ENCODE results near the gene XPO6. TPM values are rescaled to one million over a fixed set of nuclear protein-coding genes. Genes with fewer than 3 reads are reported as not detected.

Gene XPO6
- polyA plus RNA-seq, 1 donor (not counting 4 experiments of a cell fraction or from before 2014, with no cell fraction given) = 127 TPM

DNA sequence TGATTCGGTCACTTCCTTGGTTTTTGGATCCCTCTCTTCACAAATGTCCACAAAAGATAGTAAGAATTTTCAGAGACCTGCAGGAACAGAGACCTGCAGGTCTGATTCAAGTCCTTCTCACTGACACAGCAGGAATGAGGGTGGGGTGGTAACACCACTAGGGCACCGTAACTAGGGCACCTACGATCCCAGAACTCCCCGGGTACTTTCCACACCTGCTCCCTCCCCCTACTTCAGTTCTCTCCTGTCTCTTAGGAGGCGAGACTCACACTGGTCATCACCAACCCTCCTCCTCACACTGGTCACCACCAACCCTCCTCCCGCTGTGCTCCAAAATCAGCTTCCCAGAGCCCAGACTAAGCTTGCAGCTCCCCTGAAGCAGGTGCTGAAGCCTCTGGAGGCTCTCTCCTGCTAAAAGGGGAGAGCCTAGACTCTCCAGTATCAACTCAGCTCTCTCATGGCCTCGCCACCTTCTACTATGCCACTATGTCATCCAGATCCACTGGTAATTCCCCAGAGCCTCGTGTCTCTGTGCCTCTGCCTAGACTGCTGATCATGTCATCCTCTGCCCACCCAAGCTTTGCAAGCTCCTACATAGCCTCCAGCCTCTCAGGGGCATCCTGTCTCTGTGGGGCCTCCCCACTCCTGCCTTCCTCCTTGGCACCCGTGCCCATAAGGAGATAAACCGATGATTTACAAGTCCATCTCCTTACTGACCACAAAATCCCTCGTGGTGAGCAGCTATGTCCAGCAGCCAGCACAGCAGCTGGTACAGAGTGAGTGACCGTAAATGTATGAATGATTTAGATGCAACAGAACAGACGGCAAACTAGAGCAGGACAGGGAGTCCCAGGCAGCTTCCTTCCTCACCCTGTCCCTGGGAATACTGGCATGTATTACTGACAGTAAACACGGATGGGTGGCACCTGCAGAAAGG lies 84.8 kb downstream of the XPO6 start:
- H3K27me3 ChIP-seq (ENCODE audit: control insufficient read depth, extremely low read depth, insufficient read depth, low read length) = no peaks in the 10 kb centered on the region
- H3K27ac ChIP-seq (ENCODE audit: control insufficient read depth, insufficient read depth, low read length) = no peak overlapping the region
- FAIRE-seq (no peak), DNase-seq (ENCODE audit: low read depth, low spot score) (no peak)
- H4K20me1 ChIP-seq (ENCODE audit: control insufficient read depth, extremely low read depth, insufficient read depth, low read length) = peaks cover 6% of the 10 kb centered on the region
- H3K79me2 ChIP-seq (ENCODE audit: control insufficient read depth, insufficient read depth, low read length) = peaks cover 5% of the 10 kb centered on the region
- dilution Hi-C loops (cut with MboI; ENCODE audit: extremely low pct_ligation_motif_present, low sequenced_read_pairs) = no loop called here
- H3K36me3 ChIP-seq (ENCODE audit: control insufficient read depth in 2 of 2, extremely low read depth in 1 of 2, insufficient read depth in 2 of 2, low read length in 2 of 2) = peaks cover 46 to 62% of the 10 kb centered on the region in 2 experiments
- no peaks in the 10 kb centered on the region for H3K9me1 ChIP-seq (ENCODE audit: control insufficient read depth, extremely low read depth, insufficient read depth, low read length)
- H2AFZ ChIP-seq (ENCODE audit: control insufficient read depth, low read length) = no peak overlapping the region
- no peak overlapping the region for H3K9ac ChIP-seq (ENCODE audit: control insufficient read depth, extremely low read depth, insufficient read depth, low read length)
- H3K4me2 ChIP-seq (ENCODE audit: control insufficient read depth, extremely low read depth, insufficient read depth, low read depth, low read length) = no peak overlapping the region
- TF ChIP-seq, protein P1, sequence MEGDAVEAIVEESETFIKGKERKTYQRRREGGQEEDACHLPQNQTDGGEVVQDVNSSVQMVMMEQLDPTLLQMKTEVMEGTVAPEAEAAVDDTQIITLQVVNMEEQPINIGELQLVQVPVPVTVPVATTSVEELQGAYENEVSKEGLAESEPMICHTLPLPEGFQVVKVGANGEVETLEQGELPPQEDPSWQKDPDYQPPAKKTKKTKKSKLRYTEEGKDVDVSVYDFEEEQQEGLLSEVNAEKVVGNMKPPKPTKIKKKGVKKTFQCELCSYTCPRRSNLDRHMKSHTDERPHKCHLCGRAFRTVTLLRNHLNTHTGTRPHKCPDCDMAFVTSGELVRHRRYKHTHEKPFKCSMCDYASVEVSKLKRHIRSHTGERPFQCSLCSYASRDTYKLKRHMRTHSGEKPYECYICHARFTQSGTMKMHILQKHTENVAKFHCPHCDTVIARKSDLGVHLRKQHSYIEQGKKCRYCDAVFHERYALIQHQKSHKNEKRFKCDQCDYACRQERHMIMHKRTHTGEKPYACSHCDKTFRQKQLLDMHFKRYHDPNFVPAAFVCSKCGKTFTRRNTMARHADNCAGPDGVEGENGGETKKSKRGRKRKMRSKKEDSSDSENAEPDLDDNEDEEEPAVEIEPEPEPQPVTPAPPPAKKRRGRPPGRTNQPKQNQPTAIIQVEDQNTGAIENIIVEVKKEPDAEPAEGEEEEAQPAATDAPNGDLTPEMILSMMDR (optimal IDR thresholded peaks at IDR 0.05 in 1 of 3, IDR thresholded peaks at IDR 0.05 in 1 of 3, conservative IDR thresholded peaks at IDR 0.05 in 1 of 3; ENCODE audit: extremely low read depth in 1 of 3, insufficient read depth in 2 of 3, low read length in 3 of 3) = no peak
- no peak for TF ChIP-seq EZH2 (IDR thresholded peaks at IDR 0.05; ENCODE audit: low read length)
- H3K4me1 ChIP-seq (ENCODE audit: control insufficient read depth, extremely low read depth, insufficient read depth, low read length) = no peaks in the 10 kb centered on the region
- no peaks in the 10 kb centered on the region for H3K9me3 ChIP-seq (ENCODE audit: control insufficient read depth, low read depth, low read length)
- no peak overlapping the region for H3K4me3 ChIP-seq (ENCODE audit: control insufficient read depth in 2 of 3, extremely low read depth in 1 of 3, insufficient read depth in 2 of 3, low read depth in 1 of 3, low read length in 3 of 3)

DNA sequence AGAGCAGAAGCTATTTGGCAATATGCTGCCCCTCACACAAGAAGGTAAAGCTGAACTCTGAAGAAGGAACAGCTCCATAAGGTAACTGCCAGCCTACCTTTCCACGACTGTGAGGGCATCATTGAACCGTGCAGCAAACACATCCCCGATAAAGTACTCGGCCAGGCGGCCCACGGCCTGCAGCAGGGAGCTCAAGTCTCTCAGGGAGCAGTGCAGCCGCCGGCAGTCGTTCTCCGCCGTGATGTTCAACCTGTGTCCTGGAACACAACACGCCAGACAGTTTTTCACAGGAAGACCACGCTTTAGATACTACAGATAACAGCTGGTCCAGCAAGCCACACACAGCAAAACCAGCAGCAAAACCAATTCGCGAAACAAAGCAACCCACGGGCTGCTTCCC lies 86.2 kb downstream of the XPO6 start:
- Histone ChIP-seq H3K9me1 (ENCODE audit: control insufficient read depth, extremely low read depth, insufficient read depth, low read length) (no peaks in the 10 kb centered on the region), H3K79me2 (ENCODE audit: control insufficient read depth, insufficient read depth, low read length) (peaks cover 5% of the 10 kb centered on the region), H3K36me3 (ENCODE audit: control insufficient read depth in 2 of 2, extremely low read depth in 1 of 2, insufficient read depth in 2 of 2, low read length in 2 of 2) (peaks cover 47 to 58% of the 10 kb centered on the region in 2 experiments), H3K9me3 (ENCODE audit: control insufficient read depth, low read depth, low read length) (no peaks in the 10 kb centered on the region), H3K27ac (ENCODE audit: control insufficient read depth, insufficient read depth, low read length) (no peak overlapping the region), H3K4me2 (ENCODE audit: control insufficient read depth, extremely low read depth, insufficient read depth, low read depth, low read length) (no peak overlapping the region), H2AFZ (ENCODE audit: control insufficient read depth, low read length) (no peak overlapping the region), H3K27me3 (ENCODE audit: control insufficient read depth, extremely low read depth, insufficient read depth, low read length) (no peaks in the 10 kb centered on the region), H3K4me3 (ENCODE audit: control insufficient read depth in 2 of 3, extremely low read depth in 1 of 3, insufficient read depth in 2 of 3, low read depth in 1 of 3, low read length in 3 of 3) (no peak overlapping the region), H3K4me1 (ENCODE audit: control insufficient read depth, extremely low read depth, insufficient read depth, low read length) (no peaks in the 10 kb centered on the region), H4K20me1 (ENCODE audit: control insufficient read depth, extremely low read depth, insufficient read depth, low read length) (peaks cover 6% of the 10 kb centered on the region), H3K9ac (ENCODE audit: control insufficient read depth, extremely low read depth, insufficient read depth, low read length) (no peak overlapping the region)
- dilution Hi-C loops (cut with MboI; ENCODE audit: extremely low pct_ligation_motif_present, low sequenced_read_pairs) = no loop called here
- no peak for DNase-seq (ENCODE audit: low read depth, low spot score)
- TF ChIP-seq, protein P1 (optimal IDR thresholded peaks at IDR 0.05 in 1 of 3, IDR thresholded peaks at IDR 0.05 in 1 of 3, conservative IDR thresholded peaks at IDR 0.05 in 1 of 3; ENCODE audit: extremely low read depth in 1 of 3, insufficient read depth in 2 of 3, low read length in 3 of 3) = no peak
- TF ChIP-seq EZH2 (IDR thresholded peaks at IDR 0.05; ENCODE audit: low read length) = no peak
- no peak for FAIRE-seq
